HG03565 (cell line): ENCODE results near the gene ABLIM3.

ENCODE experiments used
- ATAC-seq: cut with Tn5 transposase; IDR thresholded peaks from one replicate; pipeline ENCODE4 v1.9.1; 2021; ENCODE audit warnings: mild to moderate bottlenecking, moderate library complexity; ENCODE audit not compliant: unreplicated experiment

The ABLIM3 gene

GRCh38 chr5:149301744-149302380 lies 160.6 kb downstream of the ABLIM3 start:
- ATAC-seq: no peak

- no peak for ATAC-seq
Measured at GRCh38 chr5:149302641-149303040, 161.3 kb downstream of the ABLIM3 start.

GRCh38 chr5:149303210-149303609 lies 161.9 kb downstream of the ABLIM3 start:
- ATAC-seq: no peak

- no peak for ATAC-seq
Measured at GRCh38 chr5:149304195-149305078, 163.1 kb downstream of the ABLIM3 start.

GRCh38 chr5:149309354-149309753 lies 168.1 kb downstream of the ABLIM3 start:
- ATAC-seq: no peak
